NT2/D1 (cell line): ENCODE results near the gene PGBD5.
"Not testable (repeated sequence)": the region's sequence is repeated elsewhere in the genome, so short reads cannot be mapped to it uniquely, and the experiment has no call there.

Experiments used
- SUZ12 ChIP-seq: IDR thresholded peaks from 2 replicates; pipeline ENCODE4 v1.6.1; 2011; ENCODE audit not compliant: insufficient read length, insufficient read depth; ENCODE audit errors: extremely low read depth
- YY1 ChIP-seq: IDR thresholded peaks from 2 replicates; pipeline ENCODE4 v1.6.1; 2011; ENCODE audit not compliant: insufficient read length, insufficient read depth
- ZNF274 ChIP-seq: IDR thresholded peaks from 2 replicates; pipeline ENCODE4 v1.6.1; 2011; ENCODE audit warnings: mild to moderate bottlenecking, low read depth, low read length

DNA sequence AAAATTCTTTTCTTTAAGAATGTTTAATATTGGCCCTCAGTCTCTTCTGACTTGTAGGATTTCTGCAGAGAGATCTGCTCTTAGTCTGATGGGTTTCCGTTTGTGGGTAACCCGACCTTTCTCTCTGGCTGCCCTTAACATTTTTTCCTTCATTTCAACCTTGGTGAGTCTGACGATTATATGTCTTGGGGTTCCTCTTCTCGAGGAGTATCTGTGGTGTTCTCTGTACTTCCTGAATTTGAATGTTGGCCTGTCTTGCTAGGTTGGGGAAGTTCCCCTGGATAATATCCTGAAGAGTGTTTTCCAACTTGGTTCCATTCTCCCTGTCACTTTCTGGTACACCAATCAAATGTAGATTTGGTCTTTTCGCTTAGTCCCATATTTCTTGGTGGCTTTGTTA, 48.8 kb upstream of the PGBD5 start:
- not testable (repeated sequence) for TF ChIP-seq YY1, SUZ12, ZNF274
